Fibroblast of lung (primary cell): Measurements from ENCODE around the gene HNRNPDL.

Experiments used
- CTCF ChIP-seq, 2 donors: IDR thresholded peaks in 1 of 2; conservative IDR thresholded peaks in 1 of 2; 1 replicate in 1 of 2; 2 replicates in 1 of 2; pipeline ENCODE4 v1.5.1; 2011 to 2012; ENCODE audit warnings: low read length in 2 of 2, control low read depth in 1 of 2, inconsistent platforms in 1 of 2, low read depth in 1 of 2, mild to moderate bottlenecking in 1 of 2
- EZH2 ChIP-seq: IDR thresholded peaks from 2 replicates; pipeline ENCODE4 v1.5.1; 2012; ENCODE audit warnings: low read length, control low read depth, mild to moderate bottlenecking; ENCODE audit errors: missing control alignments

- TF ChIP-seq EZH2 (no peak), CTCF (conservative IDR thresholded peaks at IDR 0.05 in 1 of 2, IDR thresholded peaks at IDR 0.05 in 1 of 2; ENCODE audit: low read depth in 1 of 2, low read length in 2 of 2) (no peak)
Observed at GRCh38 chr4:82397527-82397926, 32.7 kb downstream of the HNRNPDL start.
